ENCODE data around the gene CSMD2. TPM values are rescaled to one million over a fixed set of nuclear protein-coding genes. Genes with fewer than 3 reads are reported as not detected.

The CSMD2 gene
- total RNA-seq, 1 donor from 2014 or later = under 0.01 TPM

DNA sequence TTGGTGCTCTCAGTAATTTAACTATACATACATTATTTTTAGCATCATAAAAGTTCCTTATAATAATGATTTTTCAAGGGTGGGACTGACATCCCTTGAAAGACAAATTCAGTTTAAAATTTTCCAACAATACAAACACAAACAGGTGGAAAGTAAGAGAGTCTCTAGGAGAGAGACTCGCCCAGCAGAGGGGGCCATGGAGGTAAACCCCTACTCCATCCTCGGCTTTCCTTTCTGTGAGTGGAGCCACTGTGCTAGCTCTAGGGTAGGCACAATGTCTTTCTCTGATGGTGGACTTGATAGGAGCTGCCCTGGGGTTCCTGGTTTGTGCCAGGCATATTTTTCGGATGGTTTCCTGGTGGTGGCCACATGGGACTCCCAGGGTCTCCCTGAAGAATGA, 8.3 kb downstream of the CSMD2 start:
- no peak for DNase-seq (ENCODE audit: low read depth in 2 of 2)

DNA sequence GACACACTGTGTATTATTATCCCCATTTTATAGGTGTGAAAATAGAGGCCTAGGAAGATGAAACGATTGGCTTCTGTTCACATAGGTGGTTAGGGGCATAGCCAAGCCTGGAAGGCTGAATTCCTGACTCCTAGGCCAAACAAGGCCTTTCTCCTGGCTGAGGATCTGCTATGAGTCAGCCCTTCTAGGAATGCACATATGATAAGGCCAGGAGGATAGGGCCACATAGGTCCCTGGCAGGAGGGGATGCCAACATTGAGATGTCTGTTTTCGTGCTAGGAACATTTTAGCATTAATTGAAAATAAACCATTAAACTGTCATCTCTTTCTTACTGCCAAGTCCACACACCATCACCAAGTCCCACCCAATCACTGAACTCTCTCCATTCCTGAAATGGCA, 9.2 kb downstream of the CSMD2 start:
- no peak for DNase-seq (ENCODE audit: low read depth in 2 of 2)

DNA sequence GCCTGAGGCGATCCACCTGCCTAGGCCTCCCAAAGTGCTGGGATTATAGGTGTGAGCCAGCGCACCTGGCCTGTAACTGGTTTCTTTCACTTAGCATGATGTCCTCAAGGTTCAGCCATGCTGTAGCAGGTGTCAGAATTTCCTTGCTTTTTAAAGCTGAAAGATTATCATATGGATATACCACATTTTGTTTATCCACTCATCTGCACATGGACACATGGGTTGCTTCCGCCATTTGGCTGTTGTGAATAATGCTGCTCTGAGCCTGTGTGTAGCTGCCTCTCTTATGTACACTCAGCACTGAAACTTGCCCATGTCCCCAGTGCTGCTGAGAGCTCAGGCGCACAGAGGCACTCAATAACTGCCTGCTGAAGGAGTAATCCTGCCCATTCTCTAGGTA, 11.8 kb downstream of the CSMD2 start:
- DNase-seq (ENCODE audit: low read depth in 2 of 2) = no peak

GRCh38 chr1:34149501-34149900, 15.5 kb downstream of the CSMD2 start:
- no peak for DNase-seq (ENCODE audit: low read depth in 2 of 2)

DNA sequence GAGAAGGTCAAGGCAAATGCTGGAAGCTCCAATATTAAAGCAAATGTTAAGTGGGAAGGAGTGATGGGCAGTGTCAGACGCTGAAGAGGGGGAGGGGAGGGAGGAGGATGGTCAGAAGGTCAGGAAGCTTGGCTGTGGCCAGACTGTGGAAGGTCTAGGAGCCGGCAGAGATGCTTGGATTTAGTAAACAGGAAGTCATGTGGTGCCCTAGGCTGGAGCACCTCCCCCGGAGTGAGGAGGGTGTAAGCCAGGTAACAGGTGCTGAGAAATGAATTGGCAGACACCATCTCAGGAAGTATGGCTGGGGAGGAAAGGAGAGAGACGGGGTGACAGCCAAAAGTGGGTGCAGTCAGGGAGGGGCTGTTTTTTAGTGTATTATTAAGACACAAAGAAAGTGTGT, 17.7 kb downstream of the CSMD2 start:
- DNase-seq (ENCODE audit: low read depth in 2 of 2) = no peak

DNA sequence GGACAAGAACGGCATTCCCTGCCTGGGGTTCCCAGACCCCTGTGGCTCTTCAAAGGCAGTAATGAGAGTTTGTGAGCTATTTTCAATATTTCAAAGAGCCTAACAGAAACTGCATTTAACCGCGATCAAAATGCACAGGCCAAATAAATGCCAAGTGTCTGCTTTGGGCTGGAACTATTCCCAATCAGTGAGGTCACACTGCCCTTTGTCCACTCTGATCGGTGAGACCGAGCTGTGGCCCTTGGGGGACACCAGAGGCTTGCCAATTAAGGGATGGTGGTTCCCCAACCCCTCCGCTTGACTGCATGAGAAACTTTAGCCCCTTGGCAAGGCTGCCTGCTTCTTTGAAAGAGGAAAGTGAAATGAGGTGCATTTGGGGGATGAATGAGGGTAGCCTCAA, 20.3 kb downstream of the CSMD2 start:
- no peak for DNase-seq (ENCODE audit: low read depth in 2 of 2)

DNA sequence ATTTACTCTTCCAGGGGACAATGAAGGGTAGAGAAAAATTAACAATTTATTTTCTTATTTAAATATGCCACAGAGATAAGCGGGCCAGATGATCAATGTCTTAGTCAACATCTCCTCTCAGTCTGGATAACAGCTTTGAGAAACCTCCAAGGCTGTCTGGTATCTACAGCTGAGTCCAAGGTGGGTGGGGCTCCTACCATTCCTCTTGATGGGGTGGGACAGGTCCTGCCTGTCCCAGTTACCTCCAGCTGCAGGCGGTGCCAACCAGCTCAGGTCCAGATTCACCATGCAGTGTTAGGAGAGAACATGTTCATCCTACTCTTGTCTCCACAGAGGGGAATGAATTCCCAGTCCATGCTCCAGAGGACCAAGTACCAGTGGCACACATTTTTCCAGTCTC, 21.1 kb downstream of the CSMD2 start:
- DNase-seq (ENCODE audit: low read depth in 2 of 2) = no peak

DNA sequence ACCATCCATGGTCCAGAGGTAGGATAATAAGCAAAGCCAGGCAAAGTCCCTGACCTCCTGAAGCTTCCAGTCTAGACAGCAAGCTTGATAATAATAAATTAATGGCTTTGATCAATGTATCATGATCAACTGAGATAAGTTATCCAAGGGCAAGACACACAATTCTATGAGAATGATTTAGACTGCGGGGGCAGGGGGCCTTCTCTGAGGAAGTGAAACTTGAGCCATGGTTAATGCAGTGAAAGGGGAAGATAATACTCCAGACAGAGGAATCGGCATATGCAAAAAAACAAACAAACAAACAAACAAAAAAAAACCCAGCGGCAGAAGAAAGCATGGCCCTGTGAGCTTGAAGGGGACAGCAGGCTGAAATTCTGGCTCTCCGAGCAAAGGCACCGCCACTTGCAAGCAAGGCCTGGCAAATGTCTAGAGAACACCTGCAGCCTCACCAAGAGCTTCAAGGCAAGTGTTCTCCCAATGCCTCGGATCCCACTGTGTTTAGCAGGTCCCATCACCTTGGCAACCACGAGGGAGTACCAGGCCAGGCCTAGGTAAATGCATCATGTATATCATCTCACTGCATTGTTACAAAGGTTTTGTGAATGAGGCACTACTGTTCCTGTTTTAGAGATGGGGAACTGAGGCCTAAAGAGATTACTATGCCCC, 24.9 kb downstream of the CSMD2 start:
- no peak for DNase-seq (ENCODE audit: low read depth in 2 of 2)

DNA sequence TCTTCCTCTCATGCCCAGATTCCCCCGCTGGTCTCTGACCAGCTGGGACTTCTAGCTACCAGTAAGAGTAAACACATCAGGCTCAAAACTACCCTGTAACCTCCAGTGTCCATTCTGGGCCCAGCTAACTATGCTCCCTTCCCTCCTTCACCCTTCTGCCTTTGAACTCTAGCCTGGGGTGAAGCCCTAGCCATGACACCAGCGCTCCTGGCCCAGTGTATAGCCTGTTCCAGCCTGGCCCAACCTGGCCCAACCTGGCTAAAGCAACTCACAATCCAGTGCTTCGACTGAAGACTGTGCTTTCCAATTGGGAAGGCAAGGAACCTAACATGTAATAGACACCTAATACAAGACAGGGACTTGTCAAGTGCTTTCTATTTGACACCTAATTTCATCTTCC, 27.6 kb downstream of the CSMD2 start:
- DNase-seq (ENCODE audit: low read depth in 2 of 2) = no peak

DNA sequence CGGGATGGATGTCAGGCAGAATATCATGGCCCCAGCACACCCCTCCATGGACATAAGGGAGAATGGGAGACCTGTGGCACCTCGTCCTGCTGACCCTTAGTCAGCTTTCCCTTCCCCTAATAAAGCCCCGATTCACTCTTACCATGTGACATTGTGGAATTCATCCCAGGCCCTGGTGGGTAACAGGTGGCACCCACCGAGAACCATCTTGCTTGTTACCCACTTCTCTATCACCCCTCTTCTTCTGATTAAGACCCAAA, 32.9 kb downstream of the CSMD2 start:
- no peak for DNase-seq (ENCODE audit: low read depth in 2 of 2)

DNA sequence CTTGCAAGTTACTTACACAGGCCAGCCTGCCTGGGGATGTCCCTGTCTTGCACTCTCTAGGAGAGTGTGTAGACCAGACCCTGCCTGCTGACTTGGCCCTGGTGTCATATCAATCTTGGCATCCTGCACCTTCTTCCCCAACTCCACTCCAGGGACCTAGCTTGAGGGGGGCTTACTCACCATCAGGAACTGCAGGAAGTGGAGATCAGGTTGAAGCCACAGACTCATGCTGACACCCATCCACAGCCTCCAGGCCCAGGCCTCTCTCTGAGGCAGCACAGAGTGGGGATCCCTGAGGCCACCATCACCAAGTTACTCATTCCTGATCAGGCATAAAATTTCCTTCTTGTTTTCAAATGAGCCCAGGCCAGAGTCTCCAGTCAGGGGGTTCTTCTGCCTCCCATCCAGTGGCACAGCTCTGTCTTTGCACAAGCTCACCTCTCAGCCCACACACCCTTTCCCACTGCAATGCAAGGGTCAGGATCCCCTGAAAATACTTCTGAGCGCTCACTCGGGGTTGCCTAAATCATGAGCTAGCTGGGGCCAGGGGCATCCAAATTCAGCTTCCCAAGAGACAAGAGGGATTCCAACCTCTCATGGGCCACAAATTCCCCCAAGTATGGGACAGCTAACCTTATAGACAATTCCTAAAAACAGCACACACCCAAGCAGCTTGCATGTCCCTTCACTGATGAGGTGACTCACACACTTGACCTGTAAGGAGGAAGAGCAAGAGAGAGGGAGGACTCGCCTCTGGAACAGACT, 33.5 kb downstream of the CSMD2 start:
- no peak for DNase-seq (ENCODE audit: low read depth in 2 of 2)

DNA sequence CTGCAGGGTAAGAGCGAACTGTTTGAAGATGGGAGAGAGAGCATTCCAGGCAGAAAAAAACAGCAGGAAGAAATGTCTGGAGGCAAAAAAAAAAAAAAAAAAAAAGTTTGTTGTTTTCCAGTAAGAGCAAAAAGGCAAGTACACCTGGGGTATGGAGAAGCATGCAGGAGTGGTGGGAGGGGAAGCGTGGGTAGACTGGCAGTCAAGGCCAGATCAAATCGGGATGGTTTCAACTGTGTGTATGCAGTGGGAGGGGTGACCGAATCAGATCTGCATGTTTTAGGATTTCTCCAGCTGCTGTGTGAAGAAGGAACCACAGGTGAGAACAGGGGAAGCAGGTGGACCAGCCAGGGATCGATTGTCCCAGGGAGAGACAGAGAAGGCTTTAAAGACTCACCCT, 34.7 kb downstream of the CSMD2 start:
- no peak for DNase-seq (ENCODE audit: low read depth in 2 of 2)

- no peak for DNase-seq (ENCODE audit: low read depth in 2 of 2)
Measured at GRCh38 chr1:34129630-34130029, 35.4 kb downstream of the CSMD2 start.

DNA sequence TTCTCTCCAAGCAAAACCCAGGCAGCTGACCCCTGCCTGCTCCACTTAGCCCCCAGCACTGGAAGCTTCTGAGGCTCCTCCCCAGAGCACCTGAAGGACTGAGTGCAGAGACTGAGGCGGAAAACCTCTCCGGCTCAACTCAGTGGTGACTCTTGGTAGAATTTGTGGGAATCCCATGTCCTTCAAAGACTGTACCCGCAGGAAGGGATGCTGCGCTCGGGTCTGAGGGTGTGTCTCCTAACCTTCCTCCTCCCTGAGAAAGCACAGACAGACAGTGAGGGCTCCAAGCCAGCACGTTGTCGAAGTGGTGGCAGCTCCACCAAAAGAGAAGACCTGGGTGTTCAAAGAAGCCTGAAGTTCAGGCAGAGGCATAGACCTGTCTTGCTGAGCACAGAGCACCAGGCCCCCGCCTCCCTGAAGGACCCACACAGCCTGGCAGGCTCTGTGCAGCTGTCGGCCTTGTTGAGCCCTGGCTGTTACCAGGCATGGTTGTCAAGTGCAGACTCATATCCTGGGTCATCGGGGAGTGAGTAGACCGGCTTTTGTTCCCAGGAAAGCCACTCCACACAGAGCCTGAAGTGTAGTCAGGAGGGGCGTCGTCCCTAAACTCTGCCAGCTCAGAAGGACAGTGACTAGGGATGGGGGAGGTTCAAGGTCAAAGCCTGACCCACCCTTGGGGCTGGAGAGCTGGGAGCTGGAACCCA, 36.7 kb downstream of the CSMD2 start:
- no peak for DNase-seq (ENCODE audit: low read depth in 2 of 2)

GRCh38 chr1:34127006-34128000, 37.7 kb downstream of the CSMD2 start:
- DNase-seq (ENCODE audit: low read depth in 2 of 2) = no peak

DNA sequence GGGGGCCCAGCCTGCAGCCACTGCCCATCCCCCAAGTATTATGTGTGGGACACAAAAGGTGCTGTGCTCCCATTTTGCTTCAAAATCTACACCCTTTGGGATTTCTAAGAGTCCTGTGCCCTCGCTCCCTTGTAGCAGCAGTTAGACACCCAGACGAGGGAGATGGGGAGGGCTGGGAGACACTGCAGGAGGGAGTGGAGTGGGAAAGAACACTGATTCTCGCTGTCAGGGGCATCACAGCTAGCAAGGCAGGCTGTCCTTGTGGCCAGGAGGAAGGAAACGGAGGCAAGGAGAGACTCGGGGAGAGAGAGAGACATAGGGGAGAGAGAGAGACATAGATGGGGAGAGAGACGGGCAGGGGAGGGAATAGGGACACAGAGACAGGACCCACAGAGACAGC, 38.5 kb downstream of the CSMD2 start:
- no peak for DNase-seq (ENCODE audit: low read depth in 2 of 2)

GRCh38 chr1:34125721-34126380, 39.2 kb downstream of the CSMD2 start:
- no peak for DNase-seq (ENCODE audit: low read depth in 2 of 2)

DNA sequence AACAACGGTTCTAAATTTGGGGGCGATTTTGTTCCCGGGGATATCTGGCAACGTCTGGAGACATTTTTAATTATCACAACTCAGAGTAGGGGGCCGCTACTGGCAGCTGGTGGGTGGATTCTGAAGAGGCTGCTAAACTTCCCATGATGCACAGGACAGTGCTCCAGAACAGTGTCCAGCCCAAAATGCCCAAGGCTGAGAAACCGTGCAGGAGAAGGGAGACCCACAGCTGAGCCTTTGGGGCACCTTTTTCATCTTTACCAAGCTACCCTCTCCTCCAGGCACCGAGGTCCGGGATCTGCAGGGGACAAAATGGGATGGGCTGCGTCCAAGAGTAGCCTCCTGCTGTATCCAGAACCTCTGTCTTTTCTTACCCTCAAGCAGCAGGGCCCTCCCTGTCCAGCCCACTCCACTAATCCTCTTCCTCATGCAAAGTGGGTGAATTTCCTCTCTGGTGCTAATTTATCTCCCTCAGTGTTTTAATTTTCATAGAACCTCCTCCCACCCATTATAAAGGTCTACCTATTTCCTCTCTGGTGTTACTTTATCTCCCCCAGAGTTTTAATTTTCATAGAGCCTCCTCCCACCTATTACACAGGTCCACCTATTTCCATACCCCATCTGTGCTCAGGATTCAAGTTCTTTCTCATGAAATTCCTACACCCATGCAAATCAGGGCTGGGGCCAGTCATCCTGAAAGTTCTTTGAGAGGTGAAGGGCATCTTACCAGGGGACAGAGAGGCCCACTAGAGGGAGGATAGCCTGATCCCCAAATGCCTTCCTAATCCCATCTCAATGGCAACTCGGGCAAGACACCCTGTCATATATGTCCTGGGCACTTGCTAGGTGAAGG, 42.7 kb downstream of the CSMD2 start:
- no peak for DNase-seq (ENCODE audit: low read depth in 2 of 2)

- DNase-seq (ENCODE audit: low read depth in 2 of 2) = no peak
Measured at GRCh38 chr1:34115233-34115632, 49.8 kb downstream of the CSMD2 start.

DNA sequence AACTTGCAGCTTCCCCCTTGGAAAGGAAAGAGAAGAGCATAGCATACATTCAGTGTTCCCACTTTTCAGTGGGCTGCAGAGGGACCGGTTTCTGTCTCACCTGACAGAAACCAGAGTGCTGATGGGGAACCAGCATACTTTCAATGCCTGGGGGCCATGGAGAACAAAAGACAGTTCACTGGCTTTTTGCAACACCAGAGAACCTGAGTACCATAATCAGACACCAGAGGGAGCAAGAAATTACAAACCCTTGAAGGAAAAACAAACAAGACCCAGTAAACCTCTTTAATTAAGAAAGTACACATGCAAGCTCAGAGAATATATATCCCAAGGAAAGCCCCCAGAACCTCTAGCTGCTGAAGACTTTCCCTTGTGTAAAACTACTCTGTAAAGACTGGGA, 51.1 kb downstream of the CSMD2 start:
- DNase-seq (ENCODE audit: low read depth in 2 of 2) = peak; percentile 2 to 8
